Uterus (tissue), 4 donors: ENCODE results near the gene FMNL2. TPM values are rescaled to one million over a fixed set of nuclear protein-coding genes. Genes with fewer than 3 reads are reported as not detected.

ENCODE experiments used
- DNase-seq, 2 donors: peaks; one replicate each; pipeline ENCODE4 v3.0.0-alpha.2; 2019 to 2020
- H3K27ac ChIP-seq, 2 donors: fragments of 200-600 bp; sonication (generic); 1 replicate in 1 of 2; 2 replicates in 1 of 2; pipeline ENCODE4 v1.5.1; 2016 to 2018
- H3K27me3 ChIP-seq, 2 donors: fragments of 200-600 bp; sonication (generic); one replicate each; pipeline ENCODE4 v1.5.1; 2018 to 2019; ENCODE audit warnings: control low read depth in 1 of 2
- H3K36me3 ChIP-seq, 2 donors: fragments of 200-600 bp; sonication (generic); one replicate each; pipeline ENCODE4 v1.5.1; 2019; ENCODE audit warnings: control low read depth in 1 of 2
- H3K4me1 ChIP-seq, 2 donors: fragments of 200-600 bp; sonication (generic); one replicate each; pipeline ENCODE4 v1.5.1; 2018 to 2019; ENCODE audit warnings: control low read depth in 1 of 2
- H3K4me3 ChIP-seq, 2 donors: fragments of 200-600 bp; sonication (generic); 1 replicate in 1 of 2; 2 replicates in 1 of 2; pipeline ENCODE4 v1.5.1; 2018 to 2019; ENCODE audit warnings: mild to moderate bottlenecking in 1 of 2
- H3K9me3 ChIP-seq, 2 donors: fragments of 200-600 bp; sonication (generic); one replicate each; pipeline ENCODE4 v1.5.1; 2019; ENCODE audit warnings: control low read depth in 1 of 2
- POLR2A ChIP-seq, 2 donors: fragments of 450-650 bp; IDR thresholded peaks; one replicate each; pipeline ENCODE4 v1.6.1; 2016; ENCODE audit warnings: antibody characterized with exemption in 2 of 2, mild to moderate bottlenecking in 1 of 2, moderate library complexity in 1 of 2
- intact Hi-C: fragments of 100-400 bp; cut with DNase I; formaldehyde crosslinking; loops from one replicate; pipeline ENCODE4 v1.15.1; 2023; ENCODE audit warnings: low total_unique reads
- total RNA-seq, 4 donors: library from RNA; depleted of rRNA in 3 of 4; stranded (reverse); fragments of >200 nt in 3 of 4; gene quantifications; one replicate each; pipeline versions ENCODE4 v1.1.0 to v1.2.4, GENCODE V29; 2014 to 2023
- TF ChIP-seq, protein P1 (sequence below), 4 experiments: fragments of 200-600 bp in 2 of 4; fragments of 450-650 bp in 2 of 4; sonication (generic) in 2 of 4; IDR thresholded peaks; one replicate each; pipeline ENCODE4 v1.5.1; 2016 to 2019; ENCODE audit warnings: antibody characterized with exemption in 4 of 4, mild to moderate bottlenecking in 2 of 4, moderate library complexity in 1 of 4
- donor health status: DM: yes; HTN: yes; CAD: no.

The FMNL2 gene
- total RNA-seq, 4 donors from 2014 or later = 10.0 to 66.9 (median 33.4) TPM

- DNase-seq = no peak
- H3K4me3 ChIP-seq = no peak overlapping the region
- intact Hi-C loops = no loop called here
- H3K9me3 ChIP-seq = no peaks in the 10 kb centered on the region
- peaks cover 0 to 2% of the 10 kb centered on the region in 2 donors for H3K4me1 ChIP-seq
- H3K36me3 ChIP-seq = no peaks in the 10 kb centered on the region
- no peak overlapping the region for H3K27ac ChIP-seq
- TF ChIP-seq POLR2A (IDR thresholded peaks at IDR 0.05) = no peak
- TF ChIP-seq, protein P1, sequence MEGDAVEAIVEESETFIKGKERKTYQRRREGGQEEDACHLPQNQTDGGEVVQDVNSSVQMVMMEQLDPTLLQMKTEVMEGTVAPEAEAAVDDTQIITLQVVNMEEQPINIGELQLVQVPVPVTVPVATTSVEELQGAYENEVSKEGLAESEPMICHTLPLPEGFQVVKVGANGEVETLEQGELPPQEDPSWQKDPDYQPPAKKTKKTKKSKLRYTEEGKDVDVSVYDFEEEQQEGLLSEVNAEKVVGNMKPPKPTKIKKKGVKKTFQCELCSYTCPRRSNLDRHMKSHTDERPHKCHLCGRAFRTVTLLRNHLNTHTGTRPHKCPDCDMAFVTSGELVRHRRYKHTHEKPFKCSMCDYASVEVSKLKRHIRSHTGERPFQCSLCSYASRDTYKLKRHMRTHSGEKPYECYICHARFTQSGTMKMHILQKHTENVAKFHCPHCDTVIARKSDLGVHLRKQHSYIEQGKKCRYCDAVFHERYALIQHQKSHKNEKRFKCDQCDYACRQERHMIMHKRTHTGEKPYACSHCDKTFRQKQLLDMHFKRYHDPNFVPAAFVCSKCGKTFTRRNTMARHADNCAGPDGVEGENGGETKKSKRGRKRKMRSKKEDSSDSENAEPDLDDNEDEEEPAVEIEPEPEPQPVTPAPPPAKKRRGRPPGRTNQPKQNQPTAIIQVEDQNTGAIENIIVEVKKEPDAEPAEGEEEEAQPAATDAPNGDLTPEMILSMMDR (IDR thresholded peaks at IDR 0.05) = no peak
- H3K27me3 ChIP-seq = no peaks in the 10 kb centered on the region
Measured at GRCh38 chr2:152496371-152496770, 161.4 kb downstream of the FMNL2 start.

DNA sequence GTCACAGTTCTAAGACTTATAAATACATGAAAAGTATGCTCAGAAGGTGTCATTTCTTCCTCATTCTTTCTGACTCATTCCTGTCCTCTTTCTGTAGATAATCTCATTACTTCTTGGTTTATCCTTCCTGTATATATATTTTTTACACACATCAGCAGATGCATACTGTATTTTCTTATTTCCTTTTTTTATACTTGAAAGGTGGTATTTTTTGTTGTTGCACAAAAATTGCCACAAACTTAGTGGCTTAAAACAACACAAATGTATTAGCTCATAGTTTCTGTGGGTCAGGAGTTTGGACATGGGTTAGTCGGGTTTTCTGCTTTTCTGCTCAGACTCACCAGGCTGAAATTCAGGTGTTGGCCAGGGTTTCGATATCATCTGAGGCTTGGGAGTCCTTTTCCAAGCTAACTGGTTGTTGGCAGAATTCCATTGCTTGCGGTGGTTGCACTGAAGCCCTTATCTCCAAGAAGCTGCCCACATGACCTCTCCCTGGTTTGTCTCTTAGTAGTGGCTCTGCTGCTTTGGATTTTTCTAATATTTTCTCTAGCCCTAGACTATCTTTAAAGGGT, 162.6 kb downstream of the FMNL2 start:
- Histone ChIP-seq H3K36me3 (no peaks in the 10 kb centered on the region), H3K9me3 (no peaks in the 10 kb centered on the region), H3K27me3 (no peaks in the 10 kb centered on the region), H3K4me3 (no peak overlapping the region), H3K27ac (no peak overlapping the region), H3K4me1 (no peaks in the 10 kb centered on the region)
- intact Hi-C loops = no loop called here
- no peak for TF ChIP-seq POLR2A (IDR thresholded peaks at IDR 0.05)
- TF ChIP-seq, protein P1 (IDR thresholded peaks at IDR 0.05) = no peak
- DNase-seq = no peak

DNA sequence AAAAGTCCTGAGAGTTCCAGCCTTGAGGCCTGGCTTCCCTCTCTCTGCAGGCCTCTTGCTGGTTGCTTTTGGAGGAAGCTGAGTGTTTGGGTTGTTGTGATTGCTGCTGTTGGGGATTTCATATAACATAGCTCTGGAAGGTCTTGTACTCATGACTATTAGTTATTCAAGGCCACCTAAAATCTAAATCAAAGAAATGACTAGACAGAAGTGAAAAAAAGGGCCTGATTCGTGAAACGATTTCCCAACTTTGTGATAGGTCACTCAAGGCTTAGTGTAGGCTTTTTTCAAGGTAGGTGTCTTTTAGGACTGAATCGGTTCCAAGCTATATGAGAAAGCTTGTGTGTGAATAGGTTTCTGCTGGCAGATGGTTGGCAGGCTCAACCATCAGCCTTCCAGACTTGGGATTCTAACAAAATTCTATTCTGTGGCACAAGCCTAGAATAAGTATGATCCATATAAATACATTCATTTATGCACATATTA, 164.4 kb downstream of the FMNL2 start:
- H3K27ac ChIP-seq = no peak overlapping the region
- H3K9me3 ChIP-seq = no peaks in the 10 kb centered on the region
- intact Hi-C loops = no loop called here
- H3K36me3 ChIP-seq = no peaks in the 10 kb centered on the region
- no peaks in the 10 kb centered on the region for H3K27me3 ChIP-seq
- TF ChIP-seq, protein P1 (IDR thresholded peaks at IDR 0.05) = no peak
- no peak for TF ChIP-seq POLR2A (IDR thresholded peaks at IDR 0.05)
- no peak for DNase-seq
- H3K4me1 ChIP-seq = no peaks in the 10 kb centered on the region
- H3K4me3 ChIP-seq = no peak overlapping the region

GRCh38 chr2:152499896-152500735, 165.1 kb downstream of the FMNL2 start:
- intact Hi-C loops = no loop called here
- no peak for TF ChIP-seq POLR2A (IDR thresholded peaks at IDR 0.05)
- TF ChIP-seq, protein P1 (IDR thresholded peaks at IDR 0.05) = no peak
- H3K4me3 ChIP-seq = no peak overlapping the region
- no peaks in the 10 kb centered on the region for H3K27me3 ChIP-seq
- H3K27ac ChIP-seq = no peak overlapping the region
- DNase-seq = no peak
- no peaks in the 10 kb centered on the region for H3K36me3 ChIP-seq
- H3K9me3 ChIP-seq = no peaks in the 10 kb centered on the region
- H3K4me1 ChIP-seq = no peaks in the 10 kb centered on the region

DNA sequence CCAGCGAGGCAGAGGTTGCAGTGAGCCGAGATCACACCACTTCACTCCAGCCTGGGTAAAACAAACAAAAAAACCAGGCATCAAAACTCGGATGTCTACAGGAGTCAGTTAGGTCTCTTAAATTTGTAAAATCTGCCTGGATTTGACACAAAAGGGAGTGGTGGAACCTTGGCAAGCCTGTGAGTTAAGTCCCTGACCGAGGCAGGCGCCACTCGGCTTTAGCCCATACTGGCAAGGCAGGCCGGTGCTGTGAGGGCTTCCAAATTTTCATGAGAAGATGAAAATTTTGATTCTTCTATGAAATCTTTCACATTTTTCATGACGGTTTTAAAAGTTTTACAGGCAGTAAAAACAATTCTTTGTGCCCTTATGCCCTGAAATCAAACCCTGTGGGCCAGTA, 165.8 kb downstream of the FMNL2 start:
- no peaks in the 10 kb centered on the region for H3K4me1 ChIP-seq
- intact Hi-C loops = no loop called here

More for the DNA sequence above, 165.8 kb downstream of the FMNL2 start:
- no peak for DNase-seq
- Histone ChIP-seq H3K27me3 (no peaks in the 10 kb centered on the region), H3K4me3 (no peak overlapping the region), H3K9me3 (no peaks in the 10 kb centered on the region), H3K36me3 (no peaks in the 10 kb centered on the region), H3K27ac (no peak overlapping the region)
- TF ChIP-seq, protein P1 (IDR thresholded peaks at IDR 0.05) = no peak
- no peak for TF ChIP-seq POLR2A (IDR thresholded peaks at IDR 0.05)
